AG09309 (cell line): ENCODE data around the gene NKX6-1.

Source experiments
- DNase-seq: peaks from one replicate; pipeline ENCODE4 v3.0.0-alpha.2; 2010; ENCODE audit warnings: low read depth
- H3K4me3 ChIP-seq: 2 replicates; pipeline ENCODE4 v1.5.1; 2011; ENCODE audit warnings: mild to moderate bottlenecking, low read depth, low read length, moderate library complexity; ENCODE audit not compliant: control insufficient read depth
- CTCF ChIP-seq: IDR thresholded peaks from 2 replicates; pipeline ENCODE4 v1.5.1; 2011; ENCODE audit warnings: mild to moderate bottlenecking, low read depth, low read length, inconsistent platforms; ENCODE audit not compliant: insufficient read depth, control insufficient read depth; ENCODE audit errors: missing control alignments

NKX6-1 gene

GRCh38 chr4:84495794-84496261 lies 3.3 kb downstream of the NKX6-1 start:
- no peak for DNase-seq
- no peak for TF ChIP-seq CTCF
- no peak overlapping the region for H3K4me3 ChIP-seq

DNA sequence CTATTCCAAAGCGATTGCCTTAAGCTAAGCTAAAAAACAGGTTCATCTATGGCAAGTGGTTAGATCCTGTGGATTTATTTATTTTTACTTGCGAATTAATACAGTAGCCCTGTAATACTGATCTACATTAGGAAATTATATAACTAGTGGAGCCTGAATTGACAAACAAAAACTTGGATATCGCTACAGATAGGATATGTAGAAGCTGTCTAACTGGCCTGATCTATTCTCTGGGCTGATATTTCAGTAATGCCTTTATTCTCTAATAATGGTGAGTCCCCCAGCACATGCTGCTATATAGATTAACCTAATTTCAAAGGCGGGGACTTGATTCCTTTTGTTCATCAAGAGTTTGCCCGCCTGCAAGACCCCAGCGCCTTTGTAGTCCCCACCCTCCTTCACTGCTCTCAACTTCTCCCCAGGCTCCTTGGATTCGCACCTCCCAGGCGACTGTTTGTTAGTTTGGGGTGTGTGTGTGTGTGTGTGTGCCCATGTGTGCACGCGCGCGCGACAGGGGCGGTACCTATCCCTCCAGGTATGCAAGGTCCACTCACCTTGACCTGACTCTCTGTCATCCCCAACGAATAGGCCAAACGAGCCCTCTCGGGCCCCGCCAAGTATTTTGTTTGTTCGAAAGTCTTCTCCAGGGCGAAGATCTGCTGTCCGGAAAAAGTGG lies 3.8 kb downstream of the NKX6-1 start:
- no peak for TF ChIP-seq CTCF
- H3K4me3 ChIP-seq, result no peak overlapping the region
- no peak for DNase-seq

DNA sequence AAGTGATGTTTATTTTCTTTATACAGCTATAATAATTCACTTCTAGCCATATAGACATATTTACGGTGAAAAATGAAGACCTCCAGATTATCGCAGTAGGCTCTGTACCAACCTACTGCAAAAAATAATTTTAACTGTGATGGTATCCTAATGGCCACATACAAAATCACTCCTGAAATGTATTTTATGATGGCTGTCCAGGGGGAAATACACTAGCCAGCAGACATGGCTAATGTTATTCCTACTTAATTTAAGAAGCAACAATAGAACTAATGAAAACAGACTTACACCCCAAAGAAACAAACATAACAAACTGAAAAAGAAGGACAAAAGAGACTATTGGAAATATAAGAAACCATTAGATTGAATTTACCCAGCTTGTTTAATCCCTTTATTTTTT lies 4.6 kb downstream of the NKX6-1 start:
- no peak overlapping the region for H3K4me3 ChIP-seq
- TF ChIP-seq CTCF, result no peak
- no peak for DNase-seq

GRCh38 chr4:84494076-84494475 lies 5.0 kb downstream of the NKX6-1 start:
- DNase-seq, result no peak
- TF ChIP-seq CTCF, result no peak
- H3K4me3 ChIP-seq, result no peak overlapping the region

GRCh38 chr4:84493092-84493850 lies 5.8 kb downstream of the NKX6-1 start:
- DNase-seq, result no peak
- H3K4me3 ChIP-seq, result no peak overlapping the region
- no peak for TF ChIP-seq CTCF

DNA sequence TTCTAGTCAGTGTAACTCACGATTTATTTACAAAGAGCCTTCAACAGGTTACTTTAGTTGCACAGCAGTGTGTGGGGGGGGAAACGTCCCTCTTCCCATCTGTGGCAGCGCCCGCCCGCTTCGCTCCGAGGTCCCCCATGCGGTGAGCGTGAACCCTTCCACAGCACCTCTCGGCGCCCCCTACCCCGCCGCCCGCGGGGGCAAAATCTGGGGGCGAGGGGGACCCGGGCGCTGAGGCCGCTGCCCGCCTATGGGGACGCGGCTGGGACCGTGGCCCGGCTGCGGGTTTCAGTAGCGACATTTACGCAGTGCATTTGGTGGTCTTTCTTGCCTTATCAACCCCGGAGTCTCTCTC lies 6.4 kb downstream of the NKX6-1 start:
- no peak for DNase-seq
- H3K4me3 ChIP-seq, result no peak overlapping the region

More for the DNA sequence above, 6.4 kb downstream of the NKX6-1 start:
- TF ChIP-seq CTCF, result no peak
